MM.1S (cell line): ENCODE measurements around the gene DCLRE1B.

ENCODE experiments used
- DNase-seq: peaks from one replicate; pipeline ENCODE4 v3.0.0-alpha.2; 2015
- H2AFZ ChIP-seq: fragments of 300-600 bp; sonication (generic); 2 replicates; pipeline ENCODE4 v1.6.0; 2016; ENCODE audit warnings: antibody characterized with exemption, low read length
- H3F3A ChIP-seq: fragments of 300-600 bp; sonication (generic); 2 replicates; pipeline ENCODE4 v1.6.1; 2016; ENCODE audit warnings: mild to moderate bottlenecking, antibody characterized with exemption, low read length, moderate library complexity, mixed read lengths; ENCODE audit not compliant: insufficient read depth
- H3K27ac ChIP-seq: fragments of 300-600 bp; sonication (generic); 2 replicates; pipeline ENCODE4 v1.5.1; 2016; ENCODE audit warnings: mild to moderate bottlenecking, low read length
- H3K27me3 ChIP-seq: fragments of 300-600 bp; sonication (generic); replicated peaks from 2 replicates; pipeline ENCODE4 v1.6.0; 2016; ENCODE audit warnings: low read length; ENCODE audit not compliant: insufficient read depth
- H3K36me3 ChIP-seq: fragments of 300-600 bp; sonication (generic); replicated peaks from 2 replicates; pipeline ENCODE4 v1.6.1; 2016; ENCODE audit warnings: mild to moderate bottlenecking, low read length, mixed read lengths; ENCODE audit not compliant: insufficient read depth
- H3K4me1 ChIP-seq: fragments of 300-600 bp; sonication (generic); 2 replicates; pipeline ENCODE4 v1.6.1; 2016; ENCODE audit warnings: low read length, mixed read lengths
- H3K4me2 ChIP-seq: fragments of 300-600 bp; sonication (generic); 2 replicates; pipeline ENCODE4 v1.6.0; 2016; ENCODE audit warnings: low read depth, low read length
- H3K4me3 ChIP-seq: fragments of 300-600 bp; sonication (generic); 2 replicates; pipeline ENCODE4 v1.5.1; 2016; ENCODE audit warnings: low read length, mixed read lengths
- H3K79me2 ChIP-seq: fragments of 300-600 bp; sonication (generic); 2 replicates; pipeline ENCODE4 v1.6.1; 2016; ENCODE audit warnings: mixed run types, low read length, mixed read lengths
- H3K9ac ChIP-seq: fragments of 300-600 bp; sonication (generic); 2 replicates; pipeline ENCODE4 v1.6.1; 2016; ENCODE audit warnings: low read length, mixed read lengths
- H3K9me2 ChIP-seq: fragments of 300-600 bp; sonication (generic); replicated peaks from 2 replicates; pipeline ENCODE4 v1.6.1; 2016; ENCODE audit warnings: mild to moderate bottlenecking, low read length, mixed read lengths; ENCODE audit not compliant: insufficient read depth
- H3K9me3 ChIP-seq: fragments of 300-600 bp; sonication (generic); replicated peaks from 2 replicates; pipeline ENCODE4 v1.6.1; 2016; ENCODE audit warnings: mild to moderate bottlenecking, low read length, mixed read lengths; ENCODE audit not compliant: insufficient read depth
- H4K20me1 ChIP-seq: fragments of 300-600 bp; sonication (generic); 2 replicates; pipeline ENCODE4 v1.6.1; 2016; ENCODE audit warnings: mild to moderate bottlenecking, low read length, moderate library complexity, mixed read lengths; ENCODE audit not compliant: insufficient read depth
- CTCF ChIP-seq: fragments of 300-600 bp; sonication (generic); IDR thresholded peaks from 2 replicates; pipeline ENCODE4 v1.5.1; 2016; ENCODE audit warnings: antibody characterized with exemption, low read length, mixed read lengths
- EZH2 ChIP-seq: fragments of 300-600 bp; sonication (generic); optimal IDR thresholded peaks from 2 replicates; pipeline ENCODE3; 2017; ENCODE audit warnings: low read depth, mild to moderate bottlenecking, antibody characterized with exemption, low read length, mixed read lengths
- EZH2phosphoT487 ChIP-seq: fragments of 300-600 bp; sonication (generic); IDR thresholded peaks from 2 replicates; pipeline ENCODE4 v1.6.1; 2018; ENCODE audit warnings: antibody characterized with exemption, low read length

DCLRE1B gene

GRCh38 chr1:113918243-113918642 lies 13.1 kb downstream of the DCLRE1B start:
- H3K4me1 ChIP-seq, result no peaks in the 10 kb centered on the region
- H3K27me3 ChIP-seq, result no peaks in the 10 kb centered on the region
- no peaks in the 10 kb centered on the region for H4K20me1 ChIP-seq
- no peak overlapping the region for H2AFZ ChIP-seq
- no peak overlapping the region for H3K4me2 ChIP-seq
- H3K79me2 ChIP-seq, result no peaks in the 10 kb centered on the region
- no peak overlapping the region for H3K4me3 ChIP-seq
- H3K36me3 ChIP-seq, result no peaks in the 10 kb centered on the region
- no peaks in the 10 kb centered on the region for H3F3A ChIP-seq
- no peak overlapping the region for H3K9ac ChIP-seq
- DNase-seq, result no peak
- no peak overlapping the region for H3K27ac ChIP-seq
- no peaks in the 10 kb centered on the region for H3K9me3 ChIP-seq
- no peaks in the 10 kb centered on the region for H3K9me2 ChIP-seq
- TF ChIP-seq EZH2, result no peak
- TF ChIP-seq CTCF, result no peak
- no peak for TF ChIP-seq EZH2phosphoT487

- H3K9me3 ChIP-seq, result no peaks in the 10 kb centered on the region
- no peaks in the 10 kb centered on the region for H3F3A ChIP-seq
- no peaks in the 10 kb centered on the region for H3K79me2 ChIP-seq
- no peak overlapping the region for H3K4me2 ChIP-seq
- H3K36me3 ChIP-seq, result no peaks in the 10 kb centered on the region
- no peaks in the 10 kb centered on the region for H3K4me1 ChIP-seq
- H3K9me2 ChIP-seq, result no peaks in the 10 kb centered on the region
- no peak for TF ChIP-seq EZH2
- no peak for TF ChIP-seq CTCF
- no peak for TF ChIP-seq EZH2phosphoT487
- no peak overlapping the region for H3K9ac ChIP-seq
- no peaks in the 10 kb centered on the region for H3K27me3 ChIP-seq
- no peak overlapping the region for H3K27ac ChIP-seq
- no peak overlapping the region for H3K4me3 ChIP-seq
- H4K20me1 ChIP-seq, result no peaks in the 10 kb centered on the region
- no peak for DNase-seq
- H2AFZ ChIP-seq, result no peak overlapping the region
Observed at GRCh38 chr1:113922957-113923356, 17.8 kb downstream of the DCLRE1B start.

- TF ChIP-seq CTCF, result no peak
- Histone ChIP-seq H3K36me3 (no peaks in the 10 kb centered on the region), H3K27ac (no peak overlapping the region)
Observed at GRCh38 chr1:113924473-113924872, 19.3 kb downstream of the DCLRE1B start.

More at GRCh38 chr1:113924473-113924872, 19.3 kb downstream of the DCLRE1B start:
- Histone ChIP-seq H4K20me1 (no peaks in the 10 kb centered on the region), H3K9ac (no peak overlapping the region), H3K4me1 (no peaks in the 10 kb centered on the region), H3K9me2 (no peaks in the 10 kb centered on the region), H2AFZ (no peak overlapping the region), H3F3A (peaks cover 6% of the 10 kb centered on the region; the same call in 1 of the 2 replicates), H3K4me2 (no peak overlapping the region), H3K9me3 (no peaks in the 10 kb centered on the region), H3K79me2 (no peaks in the 10 kb centered on the region), H3K27me3 (no peaks in the 10 kb centered on the region), H3K4me3 (no peak overlapping the region)
- DNase-seq, result no peak
